ENCODE results near the gene SETD7.
A peak's percentile ranks its signal among the peaks of the same experiment; 100 is the strongest.
"Not testable (repeated sequence)": the region's sequence is repeated elsewhere in the genome, so short reads cannot be mapped to it uniquely, and the experiment has no call there.

Gene SETD7

GRCh38 chr4:139460565-139460964 is 95.5 kb downstream of the SETD7 start:
- Histone ChIP-seq H3K4me3 (ENCODE audit: low read length) (peak overlapping the region; percentile 12; the same call in 1 of the 2 replicates), H3K27me3 (ENCODE audit: insufficient read depth, low read length) (no peaks in the 10 kb centered on the region), H3K9ac (ENCODE audit: low read depth, low read length) (peak overlapping the region; percentile 18; the same call in 1 of the 2 replicates), H3K36me3 (ENCODE audit: insufficient read depth, low read length) (no peaks in the 10 kb centered on the region), H3K27ac (ENCODE audit: low read depth, low read length) (peak overlapping the region; percentile 94), H3K4me1 (ENCODE audit: insufficient read depth, low read length) (peaks cover 34% of the 10 kb centered on the region), H3K9me3 (ENCODE audit: insufficient read depth, low read depth, low read length) (no peaks in the 10 kb centered on the region)
- WGBS = 78% methylated on average over 3 of the region's 3 CpGs

- Histone ChIP-seq H3K4me3 (ENCODE audit: low read length) (no peak overlapping the region), H3K9ac (ENCODE audit: low read depth, low read length) (no peak overlapping the region), H3K4me1 (ENCODE audit: insufficient read depth, low read length) (peaks cover 44% of the 10 kb centered on the region), H3K9me3 (ENCODE audit: insufficient read depth, low read depth, low read length) (no peaks in the 10 kb centered on the region), H3K27ac (ENCODE audit: low read depth, low read length) (no peak overlapping the region), H3K36me3 (ENCODE audit: insufficient read depth, low read length) (no peaks in the 10 kb centered on the region), H3K27me3 (ENCODE audit: insufficient read depth, low read length) (no peaks in the 10 kb centered on the region)
- WGBS = 85% methylated on average over 3 of the region's 3 CpGs
Observed at GRCh38 chr4:139458999-139459398, 97.0 kb downstream of the SETD7 start.

DNA sequence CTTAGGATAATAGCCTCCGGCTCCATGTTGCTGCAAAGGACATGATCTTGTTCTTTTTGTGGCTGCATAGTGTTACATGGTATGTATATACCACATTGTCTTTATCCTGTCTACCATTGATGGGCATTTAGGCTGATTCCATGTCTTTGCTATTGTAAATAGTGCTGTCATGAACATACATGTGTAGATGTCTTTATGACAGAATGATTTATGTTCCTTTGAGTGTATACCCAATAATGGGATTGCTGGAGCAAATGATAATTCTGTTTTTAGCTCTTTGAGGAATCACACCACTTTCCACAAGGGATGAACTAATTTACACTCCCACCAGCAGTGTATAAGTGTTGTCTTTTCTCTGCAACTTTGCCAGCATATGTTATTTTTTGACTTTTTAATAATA is 97.5 kb downstream of the SETD7 start:
- H3K36me3 ChIP-seq (ENCODE audit: insufficient read depth, low read length) = no peaks in the 10 kb centered on the region
- WGBS = 92% methylated on average over 1 of the region's 1 CpG
- H3K4me3 ChIP-seq (ENCODE audit: low read length) = no peak overlapping the region
- H3K9ac ChIP-seq (ENCODE audit: low read depth, low read length) = no peak overlapping the region
- H3K4me1 ChIP-seq (ENCODE audit: insufficient read depth, low read length) = peaks cover 44% of the 10 kb centered on the region
- H3K9me3 ChIP-seq (ENCODE audit: insufficient read depth, low read depth, low read length) = no peaks in the 10 kb centered on the region
- no peak overlapping the region for H3K27ac ChIP-seq (ENCODE audit: low read depth, low read length)
- H3K27me3 ChIP-seq (ENCODE audit: insufficient read depth, low read length) = no peaks in the 10 kb centered on the region

DNA sequence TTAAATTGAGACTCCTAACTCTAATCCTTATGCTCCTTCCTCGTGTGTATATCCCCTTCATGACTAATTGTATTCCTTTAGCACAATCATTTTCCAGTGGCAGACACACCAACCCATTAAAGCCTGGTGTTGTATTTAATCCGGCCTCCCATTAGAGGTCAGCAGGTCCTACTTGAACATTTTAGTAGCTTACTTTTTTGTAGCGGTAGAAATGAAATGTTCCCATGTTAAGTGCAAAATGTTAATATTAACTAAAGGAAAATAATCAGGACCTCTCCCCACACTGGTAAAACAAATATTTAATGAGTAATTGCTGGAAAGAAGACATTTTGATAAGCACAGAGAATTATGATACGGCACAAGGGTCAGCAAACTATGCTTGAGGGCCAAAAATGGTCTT is 98.7 kb downstream of the SETD7 start:
- H3K36me3 ChIP-seq (ENCODE audit: insufficient read depth, low read length) = no peaks in the 10 kb centered on the region
- no peak overlapping the region for H3K9ac ChIP-seq (ENCODE audit: low read depth, low read length)
- H3K27me3 ChIP-seq (ENCODE audit: insufficient read depth, low read length) = no peaks in the 10 kb centered on the region
- WGBS = 72% methylated on average over 3 of the region's 4 CpGs
- no peaks in the 10 kb centered on the region for H3K9me3 ChIP-seq (ENCODE audit: insufficient read depth, low read depth, low read length)
- H3K4me1 ChIP-seq (ENCODE audit: insufficient read depth, low read length) = peaks cover 48% of the 10 kb centered on the region
- no peak overlapping the region for H3K4me3 ChIP-seq (ENCODE audit: low read length)
- no peak overlapping the region for H3K27ac ChIP-seq (ENCODE audit: low read depth, low read length)

GRCh38 chr4:139455126-139455538 is 100.9 kb downstream of the SETD7 start:
- Histone ChIP-seq H3K4me3 (ENCODE audit: low read length) (peak overlapping the region; percentile 98), H3K4me1 (ENCODE audit: insufficient read depth, low read length) (peaks cover 39% of the 10 kb centered on the region), H3K27me3 (ENCODE audit: insufficient read depth, low read length) (no peaks in the 10 kb centered on the region), H3K9me3 (ENCODE audit: insufficient read depth, low read depth, low read length) (no peaks in the 10 kb centered on the region), H3K9ac (ENCODE audit: low read depth, low read length) (no peak overlapping the region), H3K27ac (ENCODE audit: low read depth, low read length) (no peak overlapping the region), H3K36me3 (ENCODE audit: insufficient read depth, low read length) (no peaks in the 10 kb centered on the region)
- WGBS = no CpG with 5 or more reads among the region's 6 CpGs

GRCh38 chr4:139454111-139455045 is 101.6 kb downstream of the SETD7 start, which contains the start of gene RAB33B:
RAB33B (plus strand) TSS chr4:139454121; CDS start chr4:139454196, 75 bp downstream.
- H3K36me3 ChIP-seq (ENCODE audit: insufficient read depth, low read length) = no peaks in the 10 kb centered on the region
- no peaks in the 10 kb centered on the region for H3K9me3 ChIP-seq (ENCODE audit: insufficient read depth, low read depth, low read length)
- peak within 1 kb of the TSS; percentile 91 for H3K27ac ChIP-seq (ENCODE audit: low read depth, low read length)
- H3K27me3 ChIP-seq (ENCODE audit: insufficient read depth, low read length) = no peaks in the 10 kb centered on the region
- H3K4me1 ChIP-seq (ENCODE audit: insufficient read depth, low read length) = peaks cover 35% of the 10 kb centered on the region
- WGBS = 4% methylated on average over 46 of the region's 46 CpGs
- peak within 1 kb of the TSS; percentile 89 for H3K9ac ChIP-seq (ENCODE audit: low read depth, low read length)
- peak within 1 kb of the TSS; percentile 98 for H3K4me3 ChIP-seq (ENCODE audit: low read length)

DNA sequence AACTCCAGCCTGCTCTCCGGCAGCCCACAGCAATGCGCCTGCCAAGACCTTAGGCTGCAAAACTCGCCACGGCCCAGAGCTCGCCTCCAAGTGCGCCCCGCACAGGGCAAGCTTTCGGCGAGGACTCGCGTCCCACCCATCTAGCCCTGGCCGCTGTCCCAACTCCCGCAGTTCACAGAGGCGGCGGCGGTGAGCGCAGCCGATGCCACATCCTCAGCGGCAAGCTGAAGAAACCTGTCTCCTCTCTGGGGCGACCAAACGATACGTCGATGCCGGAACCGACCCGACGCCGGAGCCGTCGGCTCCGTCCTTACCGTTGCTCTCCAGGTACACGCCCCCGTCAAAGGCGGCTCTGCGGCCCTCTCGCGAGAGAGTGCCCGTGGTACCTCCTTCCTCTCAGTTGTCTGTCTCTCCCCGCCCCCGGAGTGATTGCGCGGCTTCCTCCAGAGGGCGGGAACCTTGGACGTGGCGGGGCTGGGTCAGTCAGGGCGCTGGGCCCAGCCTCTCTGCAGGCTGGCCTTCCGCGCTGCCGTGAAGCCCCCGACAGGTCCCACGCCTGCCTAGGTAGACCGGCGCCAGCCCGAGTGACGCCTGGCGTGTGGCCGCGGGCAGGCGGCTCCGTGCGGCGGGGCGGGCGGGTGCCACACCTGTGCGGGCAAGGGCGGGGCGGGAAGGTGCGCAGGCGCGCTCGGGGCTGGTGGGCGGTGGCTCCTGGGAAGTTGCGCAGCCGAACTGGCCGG is 102.5 kb downstream of the SETD7 start:
- under 1% methylated on average over 76 of the region's 76 CpGs for WGBS
- H3K27ac ChIP-seq (ENCODE audit: low read depth, low read length) = peak overlapping the region; percentile 91
- no peaks in the 10 kb centered on the region for H3K9me3 ChIP-seq (ENCODE audit: insufficient read depth, low read depth, low read length)
- H3K4me1 ChIP-seq (ENCODE audit: insufficient read depth, low read length) = peaks cover 32% of the 10 kb centered on the region
- H3K4me3 ChIP-seq (ENCODE audit: low read length) = peak overlapping the region; percentile 98
- H3K27me3 ChIP-seq (ENCODE audit: insufficient read depth, low read length) = no peaks in the 10 kb centered on the region
- no peaks in the 10 kb centered on the region for H3K36me3 ChIP-seq (ENCODE audit: insufficient read depth, low read length)
- H3K9ac ChIP-seq (ENCODE audit: low read depth, low read length) = peak overlapping the region; percentile 89

- H3K4me3 ChIP-seq (ENCODE audit: low read length) = peak overlapping the region; percentile 98
- peak overlapping the region; percentile 91 for H3K27ac ChIP-seq (ENCODE audit: low read depth, low read length)
- H3K9ac ChIP-seq (ENCODE audit: low read depth, low read length) = peak overlapping the region; percentile 89
- peaks cover 31% of the 10 kb centered on the region for H3K4me1 ChIP-seq (ENCODE audit: insufficient read depth, low read length)
- 2% methylated on average over 15 of the region's 15 CpGs for WGBS
- no peaks in the 10 kb centered on the region for H3K27me3 ChIP-seq (ENCODE audit: insufficient read depth, low read length)
- no peaks in the 10 kb centered on the region for H3K36me3 ChIP-seq (ENCODE audit: insufficient read depth, low read length)
- H3K9me3 ChIP-seq (ENCODE audit: insufficient read depth, low read depth, low read length) = no peaks in the 10 kb centered on the region
Observed at GRCh38 chr4:139453041-139453370, 103.0 kb downstream of the SETD7 start.

DNA sequence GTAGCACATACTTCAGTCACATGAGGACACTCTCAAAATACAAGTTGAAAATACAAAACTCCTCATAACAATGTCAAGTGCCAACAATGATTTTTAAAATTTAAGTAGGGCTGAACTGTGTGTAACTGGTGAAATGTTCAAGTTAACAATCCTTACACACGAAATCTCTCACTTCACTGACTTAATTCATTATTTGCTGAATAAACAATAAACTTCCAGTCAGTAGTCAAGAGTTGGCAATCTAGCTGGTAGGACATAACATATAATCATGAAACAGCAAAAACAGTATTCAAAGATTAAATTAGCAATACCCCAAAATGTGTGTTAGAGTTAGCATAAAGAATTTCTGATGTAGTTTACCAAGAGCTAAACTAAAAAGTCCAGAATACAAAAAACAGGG is 104.0 kb downstream of the SETD7 start:
- Histone ChIP-seq H3K4me1 (ENCODE audit: insufficient read depth, low read length) (peaks cover 31% of the 10 kb centered on the region), H3K27me3 (ENCODE audit: insufficient read depth, low read length) (no peaks in the 10 kb centered on the region), H3K9me3 (ENCODE audit: insufficient read depth, low read depth, low read length) (no peaks in the 10 kb centered on the region), H3K9ac (ENCODE audit: low read depth, low read length) (no peak overlapping the region), H3K36me3 (ENCODE audit: insufficient read depth, low read length) (no peaks in the 10 kb centered on the region), H3K27ac (ENCODE audit: low read depth, low read length) (0 out of 2 replicates have a peak overlapping the region, but pooled peaks have one; percentile 6), H3K4me3 (ENCODE audit: low read length) (peak overlapping the region; percentile 98; the same call in 1 of the 2 replicates)
- WGBS = 60% methylated on average over 1 of the region's 1 CpG

GRCh38 chr4:139450586-139450985 is 105.4 kb downstream of the SETD7 start:
- Histone ChIP-seq H3K4me3 (ENCODE audit: low read length) (no peak overlapping the region), H3K27ac (ENCODE audit: low read depth, low read length) (no peak overlapping the region), H3K9me3 (ENCODE audit: insufficient read depth, low read depth, low read length) (no peaks in the 10 kb centered on the region), H3K4me1 (ENCODE audit: insufficient read depth, low read length) (peaks cover 19% of the 10 kb centered on the region), H3K27me3 (ENCODE audit: insufficient read depth, low read length) (no peaks in the 10 kb centered on the region), H3K36me3 (ENCODE audit: insufficient read depth, low read length) (no peaks in the 10 kb centered on the region), H3K9ac (ENCODE audit: low read depth, low read length) (no peak overlapping the region)
- WGBS = 96% methylated on average over 2 of the region's 2 CpGs

- H3K27me3 ChIP-seq (ENCODE audit: insufficient read depth, low read length); H3K9ac ChIP-seq (ENCODE audit: low read depth, low read length); H3K9me3 ChIP-seq (ENCODE audit: insufficient read depth, low read depth, low read length); H3K27ac ChIP-seq (ENCODE audit: low read depth, low read length); H3K4me3 ChIP-seq (ENCODE audit: low read length); H3K4me1 ChIP-seq (ENCODE audit: insufficient read depth, low read length); H3K36me3 ChIP-seq (ENCODE audit: insufficient read depth, low read length): not testable (repeated sequence)
- 96% methylated on average over 4 of the region's 4 CpGs for WGBS
Observed at GRCh38 chr4:139447078-139447477, 108.9 kb downstream of the SETD7 start.

Measured in HUES64 (cell line).